ENCODE results near the gene LRRC9.
"Not testable (repeated sequence)": the region's sequence is repeated elsewhere in the genome, so short reads cannot be mapped to it uniquely, and the experiment has no call there.

The LRRC9 gene

DNA sequence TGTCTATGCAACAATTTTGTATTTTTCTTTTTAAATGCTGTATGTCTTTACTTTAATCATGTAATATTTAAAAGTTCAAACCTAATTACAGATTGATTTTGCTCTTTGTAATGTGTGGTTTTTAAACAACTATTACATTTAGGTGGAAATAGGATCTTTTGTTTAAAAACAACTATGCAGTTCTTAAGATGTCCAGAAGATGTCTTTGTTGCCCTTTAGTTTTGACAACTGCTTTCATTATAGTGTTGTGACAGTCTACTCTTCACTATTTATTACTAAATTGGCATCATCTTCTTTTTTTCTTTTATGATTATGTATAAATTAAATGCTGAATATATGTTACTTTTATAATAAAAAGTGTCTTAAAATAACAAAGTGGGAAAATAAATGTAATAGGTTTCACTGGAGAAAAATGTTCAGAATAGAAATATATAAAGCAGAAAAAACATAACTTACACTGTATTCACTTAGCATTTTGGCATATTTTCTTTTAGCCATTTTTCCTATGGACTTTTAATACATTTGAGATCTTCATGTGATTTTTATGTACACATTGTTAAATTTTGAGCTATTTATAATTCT lies 144.6 kb downstream of the LRRC9 start:
- no peak for DNase-seq (ENCODE audit: low read depth in 2 of 2)

DNA sequence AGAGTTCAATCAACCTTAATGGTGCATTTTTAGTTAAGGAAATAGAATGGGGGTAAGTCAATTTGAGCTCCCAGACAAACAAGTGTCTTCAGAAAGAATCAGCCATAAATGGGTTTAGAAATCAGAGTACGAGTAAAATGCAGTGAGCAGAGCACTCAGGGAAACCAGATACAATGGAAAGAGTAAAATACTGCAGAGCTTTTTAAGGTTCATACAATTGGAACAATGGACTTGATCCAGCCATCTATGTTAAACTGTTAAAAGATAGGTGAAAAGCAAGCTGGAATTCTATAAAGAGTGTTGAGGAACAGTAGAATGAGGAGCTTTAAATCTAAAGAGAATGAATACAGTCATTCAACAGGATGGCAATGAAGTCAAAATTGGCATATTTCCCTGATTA lies 147.9 kb downstream of the LRRC9 start:
- no peak for DNase-seq (ENCODE audit: low read depth in 2 of 2)

DNA sequence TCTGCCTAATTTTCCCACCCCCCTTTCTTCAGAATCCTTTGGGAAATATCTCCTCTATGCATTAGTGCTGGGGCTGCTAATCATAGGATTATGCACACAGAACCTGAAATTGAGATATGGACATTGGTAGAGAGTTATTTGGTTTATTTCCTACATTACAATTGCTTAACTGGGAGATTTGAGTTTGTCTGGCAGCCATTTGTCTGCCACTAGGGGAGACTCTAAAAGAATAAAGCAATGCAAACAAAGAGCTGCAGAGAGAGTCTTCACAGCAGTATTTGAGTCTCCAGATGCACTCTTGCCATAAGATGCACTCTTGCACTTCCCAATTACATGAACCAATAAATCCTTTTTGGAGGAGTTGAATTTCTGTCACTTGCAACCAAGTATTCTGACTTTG lies 159.8 kb downstream of the LRRC9 start:
- no peak for DNase-seq (ENCODE audit: low read depth in 2 of 2)

DNA sequence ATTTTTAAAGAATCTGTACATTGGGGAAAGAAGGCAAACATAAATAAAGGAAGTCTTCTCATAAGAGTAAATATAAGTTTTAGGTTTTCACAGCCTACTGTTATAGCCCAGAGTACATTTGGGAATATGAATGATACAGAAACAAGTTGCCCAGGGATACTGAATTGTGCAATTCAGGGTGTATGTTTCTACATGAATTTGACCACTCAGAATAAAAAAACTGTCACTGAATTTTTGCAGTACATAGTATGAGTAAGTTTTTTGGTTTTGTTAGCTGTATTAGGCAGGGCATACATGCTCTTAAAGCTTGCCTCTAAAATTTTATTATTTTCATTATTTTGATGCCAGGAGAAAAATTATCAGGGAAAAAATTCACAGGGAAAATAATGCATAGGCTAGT lies 165.1 kb downstream of the LRRC9 start:
- no peak for DNase-seq (ENCODE audit: low read depth in 2 of 2)

DNA sequence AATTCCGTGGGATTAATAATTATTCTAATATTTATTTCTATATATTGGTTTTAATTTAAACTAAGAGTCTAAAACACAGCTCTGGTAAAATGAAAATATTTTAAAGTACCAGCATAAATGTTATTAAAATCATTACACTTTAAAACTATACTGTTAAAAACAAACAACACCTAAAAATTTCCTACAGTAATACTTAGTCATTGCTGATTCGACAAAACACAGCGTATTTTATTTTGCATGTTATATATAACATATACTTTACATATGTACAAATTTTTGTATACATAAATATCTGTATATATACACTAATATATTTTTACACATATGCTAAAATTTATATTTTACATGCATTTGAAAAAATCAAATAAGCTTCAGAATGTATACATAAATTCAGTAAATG lies 165.7 kb downstream of the LRRC9 start:
- no peak for DNase-seq (ENCODE audit: low read depth in 2 of 2)

DNA sequence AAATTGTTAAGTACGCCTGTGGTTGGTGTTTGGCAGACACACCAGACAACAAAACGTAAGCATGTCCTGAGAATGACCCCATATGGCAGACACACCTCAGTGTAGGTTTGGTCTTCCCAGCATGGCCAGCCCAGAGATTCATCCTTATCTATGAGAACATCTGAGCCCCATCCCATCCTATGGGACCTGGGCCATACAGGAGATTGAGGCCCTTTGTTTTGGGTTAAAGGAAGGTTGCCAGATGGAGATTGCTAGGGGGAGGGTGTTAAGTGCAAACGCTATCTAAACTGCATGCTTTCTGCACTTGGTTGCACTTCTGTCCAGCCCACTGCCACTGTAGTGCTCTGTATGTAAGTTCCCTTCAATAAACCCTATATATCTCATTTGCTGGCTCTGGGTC lies 167.7 kb downstream of the LRRC9 start:
- DNase-seq (ENCODE audit: low read depth in 2 of 2) = no peak

DNA sequence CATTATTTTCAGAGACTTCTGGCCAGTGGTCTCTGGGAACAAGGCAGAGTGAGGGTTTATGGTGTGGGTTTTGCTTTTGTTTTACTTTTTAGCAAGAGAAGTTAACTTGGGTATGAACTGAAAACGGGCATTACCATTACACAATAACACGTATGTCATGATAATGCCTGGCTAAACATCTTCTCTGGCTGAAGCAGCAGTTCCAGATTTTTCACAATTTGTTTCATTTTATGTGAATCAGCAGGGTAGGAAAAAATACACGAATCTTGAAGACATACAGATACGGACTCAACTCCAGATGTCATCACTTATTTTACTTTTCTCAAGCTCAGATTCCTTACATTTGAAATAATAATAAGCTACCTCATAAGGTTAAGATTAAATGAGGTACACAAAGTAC lies 169.3 kb downstream of the LRRC9 start:
- DNase-seq (ENCODE audit: low read depth in 2 of 2) = no peak

DNA sequence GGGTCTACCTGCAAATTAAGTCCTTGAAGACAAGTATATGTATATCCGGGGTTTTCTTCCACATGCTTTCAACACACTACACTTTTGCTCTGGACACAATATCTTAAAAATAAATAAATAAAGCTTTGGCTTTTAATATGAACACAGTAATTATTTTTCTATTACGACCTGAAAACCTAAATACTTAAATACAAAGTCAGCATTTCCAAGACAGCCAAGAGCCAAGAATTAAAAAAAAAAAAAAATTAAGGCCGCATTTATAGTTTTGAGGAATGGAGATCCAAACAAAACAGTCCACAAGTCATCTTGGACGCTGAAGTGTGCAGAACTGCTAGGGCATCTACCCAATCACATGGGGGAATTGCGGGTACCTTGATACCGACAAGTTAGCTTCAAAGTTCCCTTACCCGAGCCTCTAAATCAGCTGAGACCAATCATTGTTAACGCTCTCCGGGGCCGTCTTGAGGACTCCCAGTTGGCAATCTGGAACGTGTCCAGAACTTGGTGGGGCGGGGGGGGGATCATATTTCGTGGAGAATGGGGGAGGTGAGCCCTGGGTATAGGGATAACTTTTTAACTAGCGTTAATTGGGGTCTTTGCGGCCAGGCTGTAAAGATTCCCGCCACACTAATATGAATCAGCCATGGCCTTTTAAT lies 171.0 kb downstream of the LRRC9 start:
- DNase-seq (ENCODE audit: low read depth in 2 of 2) = peak in 1 of 2 experiments; percentile 4

DNA sequence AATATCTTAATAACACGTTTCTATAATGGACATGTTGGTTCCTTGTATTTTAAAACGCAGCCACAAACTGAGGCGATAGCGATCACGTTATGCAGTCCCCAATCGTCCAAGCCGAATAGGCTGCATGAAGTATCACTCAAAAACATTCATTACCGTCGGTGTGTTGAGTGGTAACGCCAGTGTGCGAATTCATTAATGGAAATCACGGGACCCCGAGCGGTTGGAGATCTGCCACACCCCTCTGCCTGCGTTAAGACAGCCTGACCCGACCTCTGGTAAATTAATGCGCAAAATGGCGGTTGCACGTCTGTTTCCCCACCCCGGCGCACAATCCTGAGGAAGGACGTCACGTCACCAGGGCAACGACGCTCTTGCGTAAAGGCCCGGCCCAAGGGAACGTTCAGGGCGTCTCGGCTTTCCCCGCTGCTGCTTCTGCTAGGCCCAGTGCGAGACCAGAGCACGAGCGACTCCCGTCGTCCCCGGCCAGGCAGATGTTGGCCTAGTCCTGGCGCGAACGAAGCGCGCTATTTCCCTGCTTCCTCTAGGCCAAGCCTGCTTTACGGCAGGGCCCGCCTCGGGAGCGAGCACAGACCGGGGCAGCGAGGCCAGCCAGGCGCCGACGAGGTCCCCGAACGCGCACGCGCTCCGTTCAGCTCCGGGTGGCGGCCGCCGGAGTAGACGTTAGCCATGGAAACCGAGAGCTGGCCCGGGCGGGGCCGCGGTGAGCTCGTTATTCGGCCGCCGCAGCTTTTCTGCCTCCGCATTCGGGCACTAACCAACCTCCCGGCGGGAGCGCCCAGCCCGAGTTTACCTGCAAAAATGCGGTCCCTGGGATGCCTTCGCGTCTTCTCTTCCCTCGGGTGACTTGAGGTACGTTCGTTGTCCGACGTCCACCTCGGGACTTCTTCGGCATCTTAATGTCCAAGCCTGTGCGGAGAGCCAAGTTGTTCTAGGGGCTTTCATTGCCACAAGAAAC lies 171.9 kb downstream of the LRRC9 start, which contains the start of gene PCNX4:
Gene PCNX4 (plus strand): TSS at position 374 of the 976 bp plus-strand sequence. CDS start 15,716 bp downstream, outside the sequence.
- DNase-seq (ENCODE audit: low read depth in 2 of 2) = peak; percentile 86 to 90

DNA sequence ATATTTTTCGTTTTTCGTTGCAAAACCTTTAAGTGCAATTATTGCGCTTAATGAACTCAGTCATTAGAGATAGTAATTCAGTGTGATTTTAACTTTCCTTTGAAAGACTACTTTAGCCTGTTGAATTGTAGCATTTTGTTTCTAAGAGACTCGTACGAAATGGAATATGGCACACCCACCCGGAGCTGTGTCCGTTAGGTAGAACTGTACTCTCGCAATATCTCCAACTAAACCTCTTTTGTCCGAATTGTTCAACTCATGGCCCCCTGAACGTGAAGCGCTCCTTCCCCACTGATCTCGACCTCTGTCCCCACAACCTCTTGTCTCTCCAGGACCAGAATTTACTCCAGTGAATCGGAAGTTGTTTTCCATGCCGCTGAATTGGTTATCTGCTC lies 172.6 kb downstream of the LRRC9 start:
- peak in 1 of 2 experiments; percentile 4 for DNase-seq (ENCODE audit: low read depth in 2 of 2)

DNA sequence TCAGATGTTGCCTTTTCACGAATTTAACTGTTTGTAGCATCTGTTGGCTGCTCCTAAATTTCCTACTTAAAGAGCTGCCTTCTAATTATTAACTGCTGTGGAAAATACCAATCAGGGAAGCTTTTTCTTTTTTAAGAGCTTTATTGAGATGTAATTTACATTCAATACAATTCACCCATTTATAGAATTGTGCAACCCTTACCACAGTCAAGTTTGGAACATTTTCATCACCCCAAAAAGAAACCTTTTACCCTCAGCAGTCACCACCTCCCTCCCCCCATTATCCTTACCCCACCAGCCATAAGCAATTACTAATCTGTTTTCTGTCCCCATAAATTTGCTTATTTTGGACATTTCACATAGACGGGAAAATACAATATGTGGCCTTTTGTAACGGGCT lies 173.1 kb downstream of the LRRC9 start:
- no peak for DNase-seq (ENCODE audit: low read depth in 2 of 2)

DNA sequence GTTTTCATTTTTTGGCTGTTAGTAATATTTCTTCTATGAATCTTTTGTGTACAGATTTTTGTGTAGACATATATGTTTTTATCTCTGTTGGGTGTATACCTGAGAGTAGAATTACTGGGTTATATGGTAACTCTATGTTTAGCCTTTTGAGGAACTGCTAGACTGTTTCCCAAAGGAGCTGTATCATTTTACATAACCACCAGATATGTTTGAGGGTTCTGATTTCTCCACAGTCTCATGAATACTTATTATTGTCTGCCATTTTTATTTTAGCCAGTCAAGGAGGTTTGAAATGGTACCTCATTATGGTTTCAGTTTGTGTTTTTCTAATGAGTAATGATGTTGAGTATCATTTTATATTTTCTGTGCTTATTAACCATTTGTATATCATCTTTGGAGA lies 173.7 kb downstream of the LRRC9 start:
- DNase-seq (ENCODE audit: low read depth in 2 of 2) = no peak

DNA sequence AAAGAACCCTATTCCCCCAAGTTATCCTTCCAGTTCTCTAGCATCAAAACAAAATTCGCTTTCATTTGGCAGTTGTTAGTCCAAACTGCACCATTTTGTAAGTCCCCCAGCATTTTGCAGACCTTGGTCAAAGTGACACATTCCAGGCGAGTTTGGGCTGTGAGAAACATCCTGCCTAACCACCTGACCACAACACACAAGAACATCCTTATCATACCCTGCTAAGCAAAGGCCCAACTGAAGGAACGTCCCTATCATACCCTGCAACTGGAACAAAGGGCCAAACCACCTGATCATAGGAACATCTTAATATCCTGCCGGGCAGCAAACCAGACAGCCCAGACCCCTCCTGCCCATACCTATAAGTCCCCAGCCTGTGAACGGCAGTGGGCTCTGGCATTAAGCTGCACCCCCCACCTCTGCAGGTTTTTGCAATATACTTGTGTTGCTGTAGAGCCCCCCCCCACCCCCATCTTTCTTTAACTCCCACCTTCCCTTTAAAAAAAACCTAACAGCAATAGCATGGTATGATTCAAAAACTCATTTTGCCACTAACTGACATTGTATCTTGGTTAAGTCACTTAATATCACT lies 174.5 kb downstream of the LRRC9 start:
- DNase-seq (ENCODE audit: low read depth in 2 of 2) = peak in 1 of 2 experiments; percentile 2

DNA sequence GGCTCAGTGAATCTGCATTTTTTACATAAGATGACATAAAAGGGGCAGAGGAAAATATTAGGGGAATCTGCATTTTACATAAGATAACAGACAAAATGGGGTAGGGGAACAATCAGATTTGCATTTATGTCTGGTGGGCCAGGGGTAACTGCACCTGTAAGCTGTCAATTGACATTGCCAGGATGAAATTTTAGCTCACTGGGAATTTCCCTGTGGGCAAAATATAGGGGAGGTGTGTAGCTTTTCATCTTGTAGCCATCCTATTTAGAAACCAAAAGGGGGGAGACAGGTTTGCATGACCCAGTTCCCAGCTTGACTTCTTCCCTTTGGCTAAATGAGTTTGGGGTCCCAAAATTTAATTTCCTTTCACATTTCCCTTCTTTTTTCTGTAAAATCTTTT lies 175.3 kb downstream of the LRRC9 start:
- DNase-seq (ENCODE audit: low read depth in 2 of 2) = no peak

DNA sequence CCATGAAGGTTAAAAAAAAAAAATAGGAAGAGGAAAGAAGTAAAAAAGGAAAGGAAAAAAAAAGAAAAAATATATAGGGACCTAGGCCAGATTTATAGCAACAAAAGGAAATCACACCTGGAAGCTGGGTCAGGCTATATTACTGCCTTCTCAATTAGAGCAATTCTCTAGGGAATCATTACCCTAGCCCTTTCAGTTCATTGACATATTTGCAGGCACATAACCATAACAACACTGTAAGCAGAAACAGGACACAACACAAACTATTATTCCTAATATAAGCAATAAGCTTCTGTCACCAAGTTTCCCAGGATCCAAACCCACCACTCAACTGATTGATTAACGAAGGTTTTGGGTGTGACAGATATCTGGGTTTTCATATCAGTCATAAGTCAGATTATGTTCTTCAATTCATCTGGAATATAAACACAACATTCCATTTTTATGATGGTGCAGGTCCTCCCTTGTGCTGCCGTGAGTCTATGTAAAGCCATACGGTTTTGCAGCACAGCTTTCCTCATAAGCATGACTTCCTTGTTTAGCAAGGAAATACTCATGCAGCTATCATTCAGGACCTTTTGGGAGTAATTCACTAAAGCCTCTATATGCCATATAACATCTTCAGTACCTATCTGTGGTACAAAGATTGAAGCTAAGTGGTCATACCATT lies 176.0 kb downstream of the LRRC9 start:
- DNase-seq (ENCODE audit: low read depth in 2 of 2) = no peak

DNA sequence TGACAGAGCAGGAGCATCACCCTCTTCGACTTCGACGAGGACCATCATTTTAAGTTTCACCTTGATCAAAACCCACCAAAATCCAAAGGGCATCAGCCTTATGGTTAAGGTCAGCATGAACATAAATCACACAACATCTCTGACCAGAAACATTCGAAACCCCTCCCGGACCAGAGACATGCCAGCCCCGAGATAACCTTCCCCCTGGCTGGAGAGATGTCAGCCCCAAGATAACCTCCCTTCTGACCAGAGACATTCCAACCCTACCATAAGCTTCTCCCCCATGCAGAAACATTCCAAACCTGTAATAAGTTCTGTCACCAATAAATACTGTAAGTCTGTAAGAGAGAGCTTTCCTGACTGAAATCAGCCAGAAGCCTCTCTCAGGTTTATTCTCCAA lies 178.0 kb downstream of the LRRC9 start:
- no peak for DNase-seq (ENCODE audit: low read depth in 2 of 2)

DNA sequence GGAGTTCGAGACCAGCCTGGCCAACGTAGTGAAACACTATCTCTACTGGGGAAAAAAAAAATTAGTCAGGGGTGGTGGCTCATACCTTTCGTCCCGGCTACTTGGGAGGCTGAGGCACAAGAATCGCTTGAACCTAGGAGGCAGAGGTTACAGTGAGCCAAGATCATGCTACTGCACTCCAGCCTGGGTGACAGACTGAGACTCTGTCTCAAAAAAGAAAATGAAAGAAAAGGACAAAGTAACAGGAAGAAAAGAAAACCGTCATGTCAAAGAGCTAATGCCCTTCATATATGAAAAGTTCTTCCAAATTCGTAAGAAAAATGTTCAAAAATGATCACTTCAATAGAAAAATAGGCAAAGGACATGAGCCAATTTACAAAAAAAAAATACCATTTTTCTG lies 179.9 kb downstream of the LRRC9 start:
- DNase-seq (ENCODE audit: low read depth in 2 of 2) = not testable (repeated sequence)

DNA sequence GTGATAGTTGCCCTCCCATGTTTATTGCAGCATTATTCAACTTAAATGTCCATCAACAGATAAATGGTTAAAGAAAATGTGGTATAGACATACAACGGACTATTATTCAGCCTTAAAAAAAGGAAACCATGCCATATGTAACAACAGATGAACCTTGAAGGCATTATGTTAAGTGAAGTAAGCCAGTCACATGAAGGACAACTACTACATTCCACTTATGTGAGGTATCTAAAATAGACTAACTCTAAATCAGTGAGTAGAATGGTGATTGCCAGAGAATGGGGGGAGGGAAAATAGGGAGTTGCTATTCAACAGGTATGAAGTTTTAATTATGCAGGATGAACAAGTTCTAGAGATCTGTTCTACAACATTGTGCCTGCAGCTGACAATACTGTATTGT lies 181.8 kb downstream of the LRRC9 start:
- DNase-seq (ENCODE audit: low read depth in 2 of 2) = no peak

DNA sequence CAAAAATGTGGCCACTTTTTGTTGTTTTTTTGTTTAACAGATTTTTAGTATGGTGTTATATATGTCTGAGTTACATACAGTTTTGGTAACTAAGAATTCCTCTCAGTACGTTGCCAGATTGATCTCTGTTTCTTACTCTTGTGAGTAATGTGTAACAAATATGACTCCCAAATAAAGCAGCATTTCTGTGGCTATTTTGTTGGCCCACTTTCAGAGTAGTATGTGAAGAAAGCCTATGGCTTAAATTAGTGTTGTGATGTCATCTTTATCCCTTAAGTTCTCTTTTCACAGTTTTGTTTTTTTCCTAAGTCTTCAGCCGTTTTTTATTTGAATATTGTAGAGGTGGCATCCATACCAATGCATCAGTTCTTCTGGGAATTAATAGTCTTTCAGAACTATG lies 182.4 kb downstream of the LRRC9 start:
- no peak for DNase-seq (ENCODE audit: low read depth in 2 of 2)

DNA sequence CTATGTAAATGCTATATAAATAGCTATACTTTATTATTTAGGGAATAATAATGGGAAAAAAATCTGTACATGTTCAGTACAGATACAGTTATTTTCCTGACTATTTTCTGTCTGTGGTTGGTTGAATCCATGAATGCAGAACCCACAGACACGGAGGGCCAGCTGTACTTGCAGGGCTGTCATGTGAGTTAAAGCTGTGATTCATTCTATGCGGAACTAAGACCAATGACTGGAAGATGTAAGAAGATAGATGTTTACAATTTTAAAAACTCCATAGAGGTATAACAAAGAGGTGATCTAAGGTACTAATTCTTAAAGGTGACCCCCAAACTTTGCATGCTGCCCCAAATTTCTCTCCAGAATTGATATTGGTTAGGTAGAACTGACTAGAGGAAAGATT lies 186.4 kb downstream of the LRRC9 start:
- DNase-seq (ENCODE audit: low read depth in 2 of 2) = no peak

DNA sequence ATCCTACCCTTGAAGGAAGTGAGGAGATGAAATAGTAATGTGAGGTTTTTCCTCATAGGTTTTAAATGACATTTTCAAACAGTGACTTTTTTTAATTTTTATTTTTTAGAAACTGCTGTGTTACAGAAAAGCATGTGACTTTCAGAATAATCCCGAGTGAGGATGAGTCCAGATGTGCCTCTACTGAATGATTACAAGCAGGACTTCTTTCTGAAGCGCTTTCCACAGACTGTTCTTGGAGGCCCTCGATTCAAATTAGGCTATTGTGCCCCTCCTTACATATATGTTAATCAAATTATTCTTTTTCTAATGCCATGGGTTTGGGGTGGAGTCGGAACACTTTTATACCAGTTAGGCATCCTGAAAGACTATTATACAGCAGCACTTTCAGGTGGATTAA lies 187.5 kb downstream of the LRRC9 start:
- no peak for DNase-seq (ENCODE audit: low read depth in 2 of 2)

DNA sequence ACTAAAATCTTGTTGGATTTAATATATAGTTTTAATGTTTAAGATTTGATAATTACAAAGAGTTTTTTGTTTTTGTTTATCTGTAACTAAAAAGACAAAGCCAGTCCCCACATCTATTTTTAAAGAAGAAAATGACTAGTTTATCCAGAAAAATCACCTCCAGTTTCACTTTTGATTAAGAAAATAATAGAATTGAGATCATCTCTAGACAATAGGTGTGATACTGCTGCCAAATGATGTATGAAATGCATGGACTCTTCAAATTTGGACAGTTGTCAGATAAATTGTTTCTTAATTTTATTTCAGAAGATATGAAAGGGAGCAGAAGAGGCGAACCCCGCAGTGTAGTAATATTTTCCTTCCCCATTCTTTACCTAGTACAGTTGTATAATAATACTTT lies 191.8 kb downstream of the LRRC9 start:
- DNase-seq (ENCODE audit: low read depth in 2 of 2) = no peak

Measured in stimulated activated CD4-positive, alpha-beta T cell treated with anti-CD3 and anti-CD28 coated beads, Interleukin-12 subunit alpha, Interleukin-12 subunit beta, amount 100 ng/mL, for 24 hours (primary cell).